GM12801 (cell line): ENCODE measurements around the gene DLG2.

Source experiments
- CTCF ChIP-seq: IDR thresholded peaks from one replicate; pipeline ENCODE4 v1.5.1; 2011; ENCODE audit warnings: control low read depth; ENCODE audit not compliant: insufficient read length; ENCODE audit errors: extremely low read depth

The DLG2 gene

GRCh38 chr11:84136926-84137325, 1490.2 kb downstream of the DLG2 start:
- no peak for TF ChIP-seq CTCF

GRCh38 chr11:84130646-84131427, 1496.3 kb downstream of the DLG2 start:
- TF ChIP-seq CTCF, result no peak

- TF ChIP-seq CTCF, result no peak
These were observed 1497.1 kb downstream of the DLG2 start for GRCh38 chr11:84129961-84130576.

GRCh38 chr11:84128840-84129239, 1498.3 kb downstream of the DLG2 start:
- TF ChIP-seq CTCF, result no peak

- TF ChIP-seq CTCF, result no peak
These were observed 1509.8 kb downstream of the DLG2 start for GRCh38 chr11:84117394-84117793.

GRCh38 chr11:84106541-84106940, 1520.6 kb downstream of the DLG2 start:
- TF ChIP-seq CTCF, result no peak

GRCh38 chr11:84105148-84105547, 1522.0 kb downstream of the DLG2 start:
- TF ChIP-seq CTCF, result no peak
